Medulla oblongata (tissue), 1 donor: ENCODE measurements around the gene CDK18.

Source experiments
- DNase-seq: peaks from one replicate; pipeline ENCODE4 v3.0.0-alpha.2; 2015; ENCODE audit errors: extremely low spot score

The CDK18 gene

DNA sequence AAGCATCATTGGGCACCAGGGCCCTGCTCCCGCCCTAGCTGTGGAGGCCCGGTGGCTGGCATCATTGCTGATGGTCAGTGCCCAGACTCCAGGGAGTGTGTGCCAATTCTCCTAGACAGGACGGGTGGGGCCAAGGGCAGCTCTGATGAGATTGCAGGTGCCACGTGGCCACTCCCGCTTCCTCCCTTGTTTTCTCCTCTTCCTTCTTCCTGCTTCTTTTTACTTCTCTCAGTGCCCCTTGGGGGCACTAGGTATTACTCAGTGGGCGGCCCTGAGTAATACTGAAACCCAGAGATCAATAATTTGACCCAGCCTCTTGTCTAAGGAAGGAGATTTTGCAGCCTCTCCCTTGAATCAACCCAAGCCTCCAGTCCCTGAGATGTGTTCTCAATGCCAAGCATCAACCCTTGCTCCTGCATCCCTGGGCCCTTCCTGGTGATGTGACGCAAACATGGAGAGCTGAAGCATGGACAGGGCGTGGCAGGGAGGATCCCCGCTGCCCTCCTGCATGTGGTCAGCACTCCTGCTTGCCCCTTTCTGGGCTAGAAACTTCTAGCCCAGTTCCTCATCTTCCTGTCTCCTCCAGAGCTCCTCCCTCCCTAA lies 32.4 kb downstream of the CDK18 start:
- peak; percentile 81 for DNase-seq

DNA sequence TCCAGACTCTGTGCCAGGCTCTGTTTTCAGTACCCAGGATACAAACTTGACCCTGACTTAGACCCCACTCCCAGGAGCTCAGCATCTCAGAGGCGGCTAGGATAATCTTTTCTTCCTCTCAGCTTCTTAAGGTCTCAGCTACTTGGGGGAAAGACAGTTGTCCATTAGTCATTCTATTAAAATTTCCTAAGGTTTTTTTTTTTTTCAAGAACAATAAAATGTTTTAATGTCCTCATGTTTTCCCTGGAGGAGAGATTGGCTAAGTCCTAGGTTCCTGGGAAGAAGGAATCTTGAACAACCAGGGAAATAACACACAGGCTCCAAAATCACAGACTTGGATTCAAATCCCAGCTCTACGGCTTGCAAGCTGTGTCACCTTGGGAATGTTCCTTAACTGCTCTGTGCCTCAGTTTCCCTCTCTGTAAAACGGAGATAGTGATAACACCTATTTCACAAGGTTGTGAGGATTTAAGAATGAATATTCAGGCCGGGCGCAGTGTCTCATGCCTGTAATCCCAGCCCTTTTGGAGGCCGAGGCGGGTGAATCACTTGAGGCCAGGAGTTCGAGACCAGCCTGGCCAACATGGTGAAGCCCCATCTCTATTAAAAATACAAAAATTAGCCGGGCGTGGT lies 33.0 kb downstream of the CDK18 start:
- DNase-seq: no peak

DNA sequence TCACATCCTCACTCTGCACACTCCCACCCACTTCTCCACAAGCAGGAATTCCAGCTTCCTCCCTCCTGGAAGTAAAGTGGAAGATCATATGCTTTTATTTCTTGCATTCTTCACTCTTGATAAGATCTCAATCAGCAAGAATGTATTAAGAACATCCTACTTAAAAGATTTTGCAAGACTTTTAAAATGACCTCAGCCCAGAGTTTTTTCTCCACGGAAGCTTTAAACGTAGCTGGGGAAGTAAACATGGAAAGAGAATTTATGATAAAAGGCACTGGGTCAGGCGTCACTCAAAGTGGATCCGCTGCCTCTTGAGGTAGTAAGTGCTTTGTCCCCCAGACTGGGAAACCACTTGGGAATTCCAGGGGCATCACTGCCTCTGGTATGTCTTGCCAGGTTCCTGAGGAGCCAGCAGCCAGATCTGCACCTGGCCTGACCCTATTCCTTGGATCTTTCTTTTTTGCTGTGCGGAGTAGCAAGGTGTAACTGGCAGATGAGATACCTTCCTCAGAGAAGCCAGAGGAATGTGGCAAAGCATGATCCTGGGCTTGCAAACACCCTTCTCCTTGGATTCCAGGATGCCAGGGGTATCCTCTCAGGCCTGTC lies 33.9 kb downstream of the CDK18 start:
- no peak for DNase-seq

DNA sequence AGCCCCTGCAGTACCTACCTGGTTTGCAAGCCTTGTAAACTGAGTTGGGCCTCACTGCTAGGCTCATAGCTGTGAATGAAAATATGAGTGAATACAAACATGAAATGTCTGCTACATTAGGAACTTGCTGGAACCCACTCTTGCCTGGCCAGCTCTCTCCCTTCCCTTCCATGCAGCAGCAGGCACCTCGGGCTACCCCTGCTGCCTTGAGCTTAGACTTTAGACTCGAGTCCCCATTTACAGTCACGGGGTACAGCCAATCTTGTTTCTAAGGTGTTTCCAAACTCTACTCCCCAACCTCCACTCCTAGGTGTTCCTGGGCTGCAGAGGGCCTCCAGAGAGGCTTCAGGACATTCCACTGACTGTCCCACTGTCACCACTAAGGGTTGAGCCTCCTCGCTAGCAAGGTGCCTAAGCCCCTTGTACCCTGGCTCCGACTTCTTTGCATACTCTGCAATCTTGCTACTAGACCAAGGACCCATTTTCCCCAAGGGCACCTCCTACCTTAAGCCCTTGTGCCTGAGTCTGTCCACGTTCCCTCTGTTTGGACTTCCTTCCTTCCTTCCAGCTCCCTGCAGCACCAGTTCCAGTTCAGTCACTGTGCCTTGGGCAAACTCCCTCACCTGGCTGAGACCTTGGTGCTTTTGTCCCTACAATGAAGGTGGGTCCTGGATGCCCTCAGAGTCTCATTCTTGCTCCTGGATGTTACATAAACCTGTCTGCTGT lies 36.9 kb downstream of the CDK18 start:
- no peak for DNase-seq

DNA sequence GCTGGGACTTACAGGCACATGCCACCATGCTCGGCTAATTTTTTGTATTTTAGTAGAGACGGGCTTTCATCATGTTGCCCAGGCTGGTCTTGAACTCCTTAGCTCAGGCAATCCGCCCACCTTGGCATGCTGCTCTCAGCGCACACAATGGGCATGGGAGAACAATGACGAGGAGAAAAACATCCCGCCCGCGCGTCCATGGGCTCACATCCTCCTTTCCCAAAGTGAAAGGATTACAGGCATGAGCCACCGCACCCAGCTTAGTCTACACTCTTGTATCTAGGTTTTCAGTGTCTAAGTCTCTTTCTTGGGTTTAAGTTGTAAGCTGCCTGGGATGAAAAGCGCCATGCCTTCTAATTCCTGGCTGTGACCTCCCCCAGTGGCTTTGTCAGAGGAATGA lies 37.9 kb downstream of the CDK18 start:
- DNase-seq: peak; percentile 2

DNA sequence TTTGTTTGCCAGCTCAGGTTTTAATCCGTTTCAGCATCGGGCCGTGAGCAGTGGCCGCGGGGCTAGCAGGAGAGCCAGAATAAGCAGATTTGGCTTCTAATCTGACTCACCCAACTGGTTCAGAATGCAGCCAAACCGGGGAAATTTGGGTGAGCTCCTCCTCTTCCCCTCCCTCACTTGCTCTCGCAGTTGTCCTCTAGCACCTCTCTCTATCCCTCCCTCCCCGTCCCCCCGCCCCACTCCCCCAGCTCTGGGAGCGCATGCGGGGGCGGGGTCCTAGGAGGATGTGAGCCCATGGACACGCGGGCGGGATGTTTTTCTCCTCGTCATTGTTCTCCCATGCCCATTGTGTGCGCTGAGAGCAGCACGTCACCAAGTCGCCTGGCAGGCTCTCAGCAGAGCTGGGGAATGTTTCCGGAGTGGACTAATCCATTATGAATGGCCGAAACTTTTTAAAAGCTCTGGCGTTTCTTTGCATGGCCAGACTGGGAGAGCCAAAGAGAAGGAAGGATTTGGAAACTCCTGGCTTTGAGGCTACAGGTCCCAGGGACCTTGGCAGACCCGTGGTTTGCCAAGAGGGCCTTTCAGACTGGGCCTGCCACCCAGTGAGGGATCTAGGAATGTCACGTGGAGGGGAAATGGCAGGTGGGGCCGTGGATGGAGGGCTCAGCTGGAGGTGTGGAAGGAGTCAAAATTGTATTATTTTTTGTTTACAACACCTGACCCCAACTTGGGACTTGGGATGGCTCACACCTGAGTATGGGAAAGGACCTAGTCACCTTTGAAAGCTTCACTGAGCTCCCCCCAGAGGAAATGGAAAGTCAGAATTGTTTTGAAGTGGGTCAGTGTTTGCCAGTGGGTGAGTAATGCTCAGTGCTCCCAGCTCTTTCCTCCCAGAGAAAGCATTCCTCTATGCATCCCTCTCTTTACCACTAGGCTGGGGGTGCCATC lies 39.2 kb downstream of the CDK18 start:
- peak; percentile 92 for DNase-seq

DNA sequence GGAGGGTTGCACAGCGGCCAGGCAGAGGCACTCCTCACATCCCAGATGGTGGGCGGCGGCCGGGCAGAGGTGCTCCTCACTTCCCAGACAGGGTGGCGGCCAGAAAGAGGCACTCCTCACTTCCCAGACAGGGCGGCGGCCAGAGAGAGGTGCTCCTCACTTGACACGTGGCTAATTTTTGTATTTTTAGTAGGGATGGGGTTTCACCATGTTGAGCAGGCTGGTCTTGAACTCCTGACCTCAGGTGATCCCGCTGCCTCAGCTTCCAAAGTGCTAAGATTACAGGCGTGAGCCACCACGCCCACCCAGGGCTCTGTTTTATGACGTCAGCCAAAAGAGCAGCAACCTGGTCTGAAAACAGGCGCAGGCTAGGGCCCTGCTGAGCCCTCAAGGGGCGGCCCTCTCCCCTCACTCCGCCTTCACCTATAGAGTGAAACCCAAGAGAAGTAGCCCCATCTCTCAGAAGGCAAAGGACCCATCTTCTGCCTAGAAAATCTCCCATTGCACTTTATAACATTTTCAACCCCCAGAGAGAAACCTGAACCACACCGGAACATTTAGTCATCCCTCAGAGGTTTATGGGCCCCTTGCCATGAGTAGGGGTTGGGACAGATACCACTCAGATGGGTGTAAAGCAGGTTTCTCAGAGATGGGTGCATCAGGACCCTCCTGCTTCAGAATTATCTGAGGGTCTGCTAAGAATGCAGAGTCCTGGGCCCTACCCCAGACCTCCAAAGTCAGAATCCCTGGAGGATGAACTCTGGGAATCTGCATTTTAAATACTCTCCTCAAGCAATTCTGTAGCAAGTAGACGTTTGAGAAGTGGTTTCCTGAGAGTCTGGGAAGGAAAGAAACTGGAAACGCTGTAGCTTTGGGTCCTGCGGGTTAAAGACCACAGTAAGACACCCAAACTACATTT lies 40.8 kb downstream of the CDK18 start:
- no peak for DNase-seq

DNA sequence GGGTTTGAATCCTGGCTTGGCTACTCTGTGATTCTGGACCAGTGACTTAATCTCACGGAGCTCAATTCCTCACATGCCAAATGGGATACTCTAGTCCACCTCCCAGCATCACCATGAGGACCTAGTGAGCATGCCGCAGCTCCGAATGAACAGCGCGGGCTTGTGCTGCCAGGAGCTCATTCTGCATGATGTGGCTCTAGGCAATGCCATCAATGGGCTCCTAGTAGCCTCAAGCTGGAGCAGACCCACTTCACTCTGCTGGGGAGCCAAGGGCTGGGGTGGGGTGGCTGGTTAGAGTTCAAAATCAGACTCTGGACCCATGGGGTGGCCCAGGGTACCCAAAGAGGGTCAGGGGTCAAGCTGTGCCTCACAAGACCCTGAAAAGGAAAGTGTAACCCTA lies 41.5 kb downstream of the CDK18 start:
- no peak for DNase-seq

DNA sequence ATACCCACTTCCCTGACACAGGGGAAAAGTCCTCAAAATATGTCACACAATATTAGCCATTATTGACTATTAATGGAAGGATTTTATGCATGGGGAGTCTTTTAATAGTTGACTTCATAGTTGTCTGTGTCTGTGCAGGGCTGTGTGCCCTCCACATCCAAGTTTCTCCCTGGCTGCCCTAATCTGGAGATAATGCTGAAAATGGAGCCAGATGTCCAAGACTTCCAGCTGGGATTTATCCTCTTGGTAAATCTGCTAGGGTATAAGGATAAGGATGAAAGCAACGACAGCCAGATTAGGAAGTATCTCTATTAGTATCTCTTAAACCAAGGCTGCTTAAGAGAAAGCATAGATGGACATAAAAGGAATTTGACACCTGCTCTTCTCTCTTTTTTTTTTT lies 42.1 kb downstream of the CDK18 start:
- DNase-seq: no peak

DNA sequence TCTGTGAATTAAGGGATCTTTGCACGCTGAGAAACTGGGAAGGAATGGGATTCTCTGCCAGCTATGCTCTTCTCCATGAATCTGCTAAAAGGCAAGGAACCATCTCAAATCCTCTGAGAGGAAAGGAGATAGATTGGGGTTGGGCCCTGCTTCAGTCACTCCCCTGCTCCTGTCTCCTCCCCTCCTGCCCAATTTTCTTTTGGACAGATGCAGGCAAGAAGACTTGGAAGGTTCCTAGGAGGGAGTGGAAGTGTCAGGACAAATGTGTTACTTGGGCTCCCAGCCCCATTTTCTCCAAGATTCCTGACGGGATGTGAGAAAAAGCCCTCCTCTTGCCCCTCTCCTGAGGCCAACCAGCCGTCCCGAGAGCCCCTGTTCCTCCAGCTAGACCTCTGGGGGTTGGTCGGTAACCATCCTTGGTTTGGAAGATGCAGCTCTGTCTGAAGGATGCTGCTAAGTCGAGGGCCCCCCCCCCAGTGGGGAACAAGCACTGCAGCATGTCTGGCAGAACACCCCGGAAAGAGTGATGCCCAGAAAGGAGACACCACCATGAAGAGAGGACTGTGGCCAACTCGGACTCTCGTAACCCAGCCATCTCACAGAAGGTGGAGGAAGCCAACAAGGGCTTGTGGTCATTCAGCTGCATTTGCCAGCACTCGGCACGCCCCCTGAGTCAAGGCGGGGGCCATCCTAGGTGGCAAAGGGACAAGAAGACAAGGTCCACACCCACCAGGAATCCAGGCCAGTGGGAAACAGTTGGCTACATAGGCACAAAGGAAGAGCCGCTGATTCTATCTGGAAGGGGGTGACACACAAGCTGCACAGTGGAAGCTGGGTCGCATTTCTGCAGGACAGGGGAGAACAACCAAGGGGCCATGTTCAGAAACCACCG lies 43.7 kb downstream of the CDK18 start:
- no peak for DNase-seq

DNA sequence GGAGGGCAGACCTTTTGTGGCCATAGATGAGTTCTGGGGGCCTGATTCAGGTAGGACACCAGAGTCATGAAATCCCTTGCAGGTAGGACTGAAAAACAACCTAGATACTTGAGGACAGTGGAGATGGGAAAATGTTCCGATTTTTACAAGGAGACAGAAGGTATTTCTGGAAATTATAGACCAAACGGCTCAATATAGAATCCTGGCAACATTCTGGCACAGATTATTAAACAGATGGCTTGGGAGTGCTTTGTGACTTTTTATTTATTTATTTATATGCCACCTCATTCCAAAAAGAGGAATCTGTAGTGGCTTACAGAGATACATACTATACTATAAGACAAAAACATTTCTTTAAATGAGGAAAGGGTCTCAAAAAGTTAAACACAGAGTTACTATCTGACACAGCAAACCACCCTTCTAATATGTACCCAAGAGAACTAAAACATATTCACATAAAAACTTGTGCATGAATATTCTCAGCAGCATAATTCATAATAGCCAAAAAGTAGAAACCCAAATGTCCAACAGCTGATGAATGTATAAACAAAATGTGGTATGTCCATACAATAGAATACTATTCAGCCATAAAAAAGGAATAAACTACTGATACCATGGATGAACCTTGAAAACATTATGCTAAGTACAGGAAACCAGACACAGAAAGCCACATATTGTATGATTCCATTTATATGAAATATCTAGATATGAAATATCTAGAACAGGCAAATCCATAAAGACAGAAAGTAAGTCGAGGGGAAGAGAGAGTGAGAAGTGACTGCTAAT lies 49.8 kb downstream of the CDK18 start:
- no peak for DNase-seq

DNA sequence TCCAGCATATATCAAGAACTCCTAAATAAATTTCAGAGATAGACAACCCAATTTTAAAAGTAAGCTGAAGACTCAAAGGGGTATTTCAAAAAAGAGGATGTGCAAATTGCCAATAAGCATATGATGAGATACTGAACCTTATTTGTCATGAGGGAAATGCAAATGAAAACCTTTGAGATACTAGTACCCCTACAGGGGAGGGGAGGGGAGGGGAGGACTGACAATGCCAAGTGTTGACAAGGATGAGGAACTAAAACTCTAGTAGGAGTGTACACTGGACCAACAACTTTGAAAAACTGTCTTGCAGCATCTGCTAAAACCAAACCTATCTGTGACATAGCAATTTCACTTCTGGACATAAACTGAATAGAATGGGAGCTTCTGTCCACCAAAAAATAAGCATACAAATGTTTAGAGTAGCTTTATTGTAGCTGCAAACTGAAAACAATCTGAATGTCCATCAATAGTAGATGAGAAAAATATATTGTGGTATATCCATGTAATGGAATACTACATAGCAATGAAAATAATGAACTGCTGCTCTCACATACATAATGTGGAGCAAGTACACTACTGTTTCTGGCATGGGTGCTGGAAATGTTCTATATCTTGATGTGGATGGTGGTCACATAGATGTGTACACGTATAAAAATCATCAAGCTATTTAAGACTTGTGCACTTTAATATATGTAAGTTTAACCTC lies 57.2 kb downstream of the CDK18 start:
- DNase-seq: no peak

DNA sequence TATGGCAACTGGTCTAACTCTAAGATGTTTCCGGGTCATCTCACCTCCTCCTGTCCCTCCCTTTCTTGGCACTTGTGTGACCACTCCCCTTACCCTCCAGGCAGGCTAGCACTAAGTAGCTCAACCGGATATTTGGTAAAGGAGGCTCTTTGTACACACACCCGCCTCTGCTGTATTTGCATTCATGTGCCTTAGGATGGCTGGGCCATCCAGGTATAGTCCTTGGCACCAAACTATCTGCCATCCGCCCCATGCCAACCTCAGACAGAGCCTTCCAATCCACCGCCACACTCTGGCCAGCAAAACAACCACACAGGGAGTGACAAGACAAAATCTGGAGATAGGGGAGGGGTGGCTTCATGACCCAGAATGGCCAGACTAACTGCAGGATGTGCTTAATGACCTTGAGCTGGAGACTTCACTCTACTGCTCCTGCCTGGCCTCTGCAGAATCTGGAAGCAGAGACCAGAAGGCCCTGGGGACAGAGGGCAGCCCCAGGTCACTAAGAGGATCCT lies 59.5 kb downstream of the CDK18 start:
- no peak for DNase-seq

DNA sequence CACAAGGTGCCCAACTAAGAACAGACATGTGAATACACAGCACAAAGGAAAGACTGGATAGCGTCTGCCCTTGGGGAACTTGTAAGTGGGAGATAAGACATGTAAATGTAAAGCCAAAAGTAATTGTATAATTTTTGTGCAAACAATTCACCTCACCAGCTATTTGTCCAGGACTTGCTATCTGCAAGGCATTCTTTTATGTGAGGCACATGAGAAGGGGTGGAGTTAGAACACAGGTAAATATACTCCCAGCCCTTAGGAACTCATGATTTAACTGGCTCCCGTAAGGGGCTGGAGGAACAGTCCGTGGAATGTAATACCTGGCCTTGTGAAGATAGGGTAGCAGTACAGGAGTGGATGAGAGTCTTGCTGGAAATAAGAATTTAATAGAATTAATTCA lies 61.3 kb downstream of the CDK18 start:
- DNase-seq: no peak

DNA sequence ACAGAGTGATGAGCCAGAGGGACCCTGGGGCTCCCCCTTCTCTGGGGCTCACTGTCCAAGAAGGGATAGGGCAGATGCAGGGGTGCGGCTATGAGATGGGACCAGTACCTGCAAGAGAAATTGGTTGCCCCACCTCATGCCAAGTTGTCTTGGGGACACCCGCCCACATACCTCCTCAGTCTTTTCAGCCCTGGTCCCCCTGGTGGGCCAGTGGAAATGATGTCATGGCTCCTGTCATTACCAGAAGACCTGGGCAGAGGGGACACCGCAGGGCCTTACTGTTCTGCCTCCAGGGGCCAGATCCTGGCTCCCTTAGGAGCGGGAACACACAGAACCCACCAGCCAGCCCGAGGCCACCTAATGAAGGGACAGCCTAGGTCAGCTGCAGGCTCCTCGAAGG lies 63.2 kb downstream of the CDK18 start:
- DNase-seq: no peak

DNA sequence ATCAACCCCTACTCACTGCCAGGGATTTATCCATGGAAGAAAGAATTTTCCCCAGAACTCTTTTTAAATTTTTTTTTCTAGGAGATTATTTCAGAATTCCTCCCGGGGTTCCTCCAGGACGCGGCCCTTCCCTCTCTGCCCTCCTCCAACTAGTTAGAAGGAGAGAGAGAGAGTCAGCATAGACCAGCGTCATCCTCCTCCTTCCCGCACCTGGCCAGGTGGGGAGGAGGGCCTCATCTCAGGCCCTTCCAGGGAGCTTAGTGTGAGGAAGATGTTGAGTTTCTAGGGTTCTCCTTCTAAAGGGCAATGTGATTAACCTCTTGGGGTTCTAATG lies 63.6 kb downstream of the CDK18 start:
- DNase-seq: no peak

DNA sequence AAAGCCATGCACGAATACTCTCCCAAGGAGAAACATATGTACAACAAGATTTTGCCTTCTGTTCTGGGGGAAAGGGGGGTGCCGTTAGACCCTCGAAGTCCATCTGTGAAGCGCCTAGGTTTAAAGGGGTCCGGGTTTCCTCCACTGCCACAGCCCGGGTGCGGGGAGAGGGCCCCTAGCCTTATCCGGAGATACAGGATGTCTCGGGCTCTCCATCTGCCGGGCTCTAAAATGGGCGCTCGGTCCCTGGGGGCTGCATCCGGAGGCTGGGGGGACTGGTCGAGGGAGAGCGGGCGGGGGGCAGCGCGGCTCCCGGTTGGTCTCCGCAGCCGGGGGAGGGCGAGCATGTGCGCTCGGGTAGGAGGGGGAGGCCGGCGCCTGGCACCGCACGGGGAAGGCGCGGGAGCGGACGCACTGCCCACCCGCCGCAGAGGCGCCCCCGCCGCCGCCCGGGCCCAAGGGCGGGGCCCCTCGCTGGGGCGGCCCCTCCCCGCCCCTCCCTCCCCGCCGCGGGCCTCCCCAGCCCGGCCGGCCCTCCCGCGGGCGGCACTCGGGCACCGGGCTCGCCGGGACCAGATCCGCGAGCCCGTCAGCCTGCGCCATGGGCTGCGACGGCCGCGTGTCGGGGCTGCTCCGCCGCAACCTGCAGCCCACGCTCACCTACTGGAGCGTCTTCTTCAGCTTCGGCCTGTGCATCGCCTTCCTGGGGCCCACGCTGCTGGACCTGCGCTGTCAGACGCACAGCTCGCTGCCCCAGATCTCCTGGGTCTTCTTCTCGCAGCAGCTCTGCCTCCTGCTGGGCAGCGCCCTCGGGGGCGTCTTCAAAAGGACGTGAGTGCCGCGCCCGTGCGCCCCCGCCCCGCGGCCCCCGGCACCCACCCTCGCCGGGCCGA lies 64.2 kb downstream of the CDK18 start:
- no peak for DNase-seq
